ENCODE data around the gene VDAC2.

The VDAC2 gene

DNA sequence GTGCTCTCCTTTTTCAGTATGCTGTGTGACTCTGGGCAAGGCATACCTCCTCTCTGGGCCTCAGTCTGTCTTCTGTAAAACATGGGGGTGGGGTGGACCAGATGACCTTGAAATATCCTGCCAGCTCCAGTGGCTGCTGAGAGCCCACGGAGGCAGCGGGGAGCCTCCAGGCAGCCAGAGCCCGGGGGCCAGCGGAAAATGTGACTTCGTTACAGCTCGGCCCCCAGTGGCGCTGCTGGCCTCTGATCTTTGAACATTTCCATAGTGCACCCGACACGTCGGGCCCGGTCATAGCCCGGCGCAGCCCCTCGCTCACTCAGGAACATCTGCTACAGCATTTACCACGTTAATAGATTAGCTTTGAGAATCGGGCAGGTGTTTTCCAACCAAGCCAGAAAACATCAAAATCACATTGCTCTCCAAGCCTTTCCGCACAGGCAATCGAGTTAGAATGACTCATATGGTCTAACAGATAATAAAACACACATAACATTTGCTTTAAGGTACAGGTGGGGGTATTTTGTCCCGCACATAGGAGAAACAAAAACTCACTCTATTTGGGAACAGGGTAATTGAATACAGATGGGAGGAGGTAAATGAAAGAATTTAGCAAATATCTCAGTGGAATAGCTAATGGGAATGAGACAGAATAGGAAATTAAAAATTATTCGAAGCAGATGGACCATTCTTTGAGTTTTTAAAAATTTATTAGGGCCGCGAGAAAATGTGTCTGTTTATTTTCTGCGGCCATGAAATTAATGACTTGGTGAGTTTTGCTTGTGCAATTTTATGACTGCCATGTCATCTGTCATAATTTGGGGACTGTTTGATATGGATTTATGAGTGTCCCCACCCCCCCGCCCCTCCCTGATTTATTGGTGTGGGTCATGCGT is 51.5 kb downstream of the VDAC2 start:
- no peak overlapping the region for H3K4me3 ChIP-seq (ENCODE audit: low read depth in 1 of 2, low read length in 1 of 2)
- no peaks in the 10 kb centered on the region for H3K9me3 ChIP-seq
- TF ChIP-seq, protein P1, sequence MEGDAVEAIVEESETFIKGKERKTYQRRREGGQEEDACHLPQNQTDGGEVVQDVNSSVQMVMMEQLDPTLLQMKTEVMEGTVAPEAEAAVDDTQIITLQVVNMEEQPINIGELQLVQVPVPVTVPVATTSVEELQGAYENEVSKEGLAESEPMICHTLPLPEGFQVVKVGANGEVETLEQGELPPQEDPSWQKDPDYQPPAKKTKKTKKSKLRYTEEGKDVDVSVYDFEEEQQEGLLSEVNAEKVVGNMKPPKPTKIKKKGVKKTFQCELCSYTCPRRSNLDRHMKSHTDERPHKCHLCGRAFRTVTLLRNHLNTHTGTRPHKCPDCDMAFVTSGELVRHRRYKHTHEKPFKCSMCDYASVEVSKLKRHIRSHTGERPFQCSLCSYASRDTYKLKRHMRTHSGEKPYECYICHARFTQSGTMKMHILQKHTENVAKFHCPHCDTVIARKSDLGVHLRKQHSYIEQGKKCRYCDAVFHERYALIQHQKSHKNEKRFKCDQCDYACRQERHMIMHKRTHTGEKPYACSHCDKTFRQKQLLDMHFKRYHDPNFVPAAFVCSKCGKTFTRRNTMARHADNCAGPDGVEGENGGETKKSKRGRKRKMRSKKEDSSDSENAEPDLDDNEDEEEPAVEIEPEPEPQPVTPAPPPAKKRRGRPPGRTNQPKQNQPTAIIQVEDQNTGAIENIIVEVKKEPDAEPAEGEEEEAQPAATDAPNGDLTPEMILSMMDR (IDR thresholded peaks at IDR 0.05) = no peak
- H3K27ac ChIP-seq = no peak overlapping the region
- H3K36me3 ChIP-seq = no peaks in the 10 kb centered on the region
- no peaks in the 10 kb centered on the region for H3K4me1 ChIP-seq (ENCODE audit: control insufficient read depth in 1 of 2, insufficient read depth in 1 of 2, low read depth in 1 of 2, low read length in 1 of 2)
- H3K27me3 ChIP-seq = no peaks in the 10 kb centered on the region

DNA sequence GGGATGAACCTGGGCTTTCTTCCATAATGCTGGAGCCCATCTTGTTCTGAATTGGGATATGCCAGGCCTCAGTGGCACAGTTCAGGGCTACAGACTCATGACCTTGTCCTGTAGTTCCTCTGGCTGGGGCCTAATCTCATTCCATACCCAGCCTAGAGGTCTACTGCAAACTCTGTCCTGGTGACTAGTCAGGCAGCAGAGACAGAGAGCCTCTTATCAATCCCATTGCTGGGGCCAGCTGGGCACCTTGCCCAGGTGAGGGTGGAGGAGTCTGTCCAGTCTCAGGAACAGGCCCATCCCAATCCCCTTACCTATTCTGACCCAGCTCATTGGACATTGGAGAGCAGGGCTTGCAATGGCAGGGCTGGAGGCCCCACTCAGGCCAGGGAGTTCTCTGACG is 53.2 kb downstream of the VDAC2 start:
- TF ChIP-seq, protein P1 (IDR thresholded peaks at IDR 0.05) = no peak
- Histone ChIP-seq H3K36me3 (no peaks in the 10 kb centered on the region), H3K27ac (no peak overlapping the region), H3K4me3 (ENCODE audit: low read depth in 1 of 2, low read length in 1 of 2) (no peak overlapping the region), H3K9me3 (no peaks in the 10 kb centered on the region), H3K4me1 (ENCODE audit: control insufficient read depth in 1 of 2, insufficient read depth in 1 of 2, low read depth in 1 of 2, low read length in 1 of 2) (no peaks in the 10 kb centered on the region), H3K27me3 (no peaks in the 10 kb centered on the region)

DNA sequence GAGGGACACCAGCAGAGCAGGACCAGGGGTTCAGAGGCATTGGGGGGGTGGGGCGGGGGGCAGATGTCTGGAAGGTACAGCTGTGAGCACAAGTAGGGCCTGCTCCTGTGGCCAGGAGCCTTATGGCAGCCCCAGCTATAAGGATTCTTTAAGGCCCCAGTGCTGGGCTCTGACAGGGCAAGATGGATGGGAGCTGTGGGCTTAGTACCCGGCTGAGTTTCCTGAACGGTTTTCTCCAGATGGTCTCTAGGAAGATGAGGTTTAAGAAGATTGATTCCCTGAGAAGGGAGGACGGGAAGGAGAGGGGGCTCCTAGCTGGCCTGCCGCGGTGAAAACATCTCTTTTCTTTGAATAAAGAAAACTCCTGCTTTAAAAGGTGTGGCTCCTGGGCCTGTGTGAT is 55.3 kb downstream of the VDAC2 start:
- Histone ChIP-seq H3K27me3 (no peaks in the 10 kb centered on the region), H3K36me3 (no peaks in the 10 kb centered on the region), H3K4me1 (ENCODE audit: control insufficient read depth in 1 of 2, insufficient read depth in 1 of 2, low read depth in 1 of 2, low read length in 1 of 2) (no peaks in the 10 kb centered on the region), H3K4me3 (ENCODE audit: low read depth in 1 of 2, low read length in 1 of 2) (no peak overlapping the region), H3K9me3 (no peaks in the 10 kb centered on the region), H3K27ac (no peak overlapping the region)
- TF ChIP-seq, protein P1 (IDR thresholded peaks at IDR 0.05) = no peak

DNA sequence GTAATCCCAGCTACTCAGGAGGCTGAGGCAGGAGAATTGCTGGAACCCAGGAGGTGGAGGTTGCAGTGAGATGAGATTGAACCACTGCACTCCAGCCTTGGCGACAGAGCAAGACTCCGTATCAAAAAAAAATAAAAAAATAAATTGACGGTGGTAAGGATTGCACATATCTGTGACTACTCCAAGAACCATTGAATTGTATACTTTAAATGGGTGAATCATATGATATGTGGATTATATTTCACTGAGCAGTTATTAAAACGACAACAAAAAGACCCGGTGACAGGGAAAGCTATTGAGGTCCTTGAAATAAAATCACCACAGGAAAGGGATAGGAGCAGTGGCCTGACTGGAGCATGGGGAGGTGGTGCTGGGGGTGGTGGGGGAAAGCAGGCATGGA is 56.3 kb downstream of the VDAC2 start:
- Histone ChIP-seq H3K4me3 (ENCODE audit: low read depth in 1 of 2, low read length in 1 of 2) (no peak overlapping the region), H3K36me3 (no peaks in the 10 kb centered on the region)
- TF ChIP-seq, protein P1 (IDR thresholded peaks at IDR 0.05) = no peak

DNA sequence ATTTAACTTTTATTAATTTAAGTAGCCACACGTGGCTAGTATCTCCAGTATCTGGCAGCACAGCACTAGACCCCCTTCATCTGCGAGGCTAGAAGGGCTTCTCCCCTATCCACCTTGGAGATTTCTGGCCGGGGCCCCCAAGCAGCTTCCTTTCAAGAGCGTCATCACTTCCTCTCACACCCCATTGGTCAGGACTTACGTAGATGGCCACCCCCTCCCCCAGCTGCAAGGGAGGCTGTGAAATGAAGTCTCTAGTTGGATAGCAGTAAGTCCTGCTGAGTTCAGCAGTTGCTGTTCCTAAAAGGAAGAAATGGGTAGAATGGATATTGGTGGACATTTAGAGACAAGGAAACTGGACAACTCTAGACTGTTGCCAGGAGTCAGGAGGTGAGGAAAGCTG is 59.0 kb downstream of the VDAC2 start:
- no peaks in the 10 kb centered on the region for H3K36me3 ChIP-seq
- no peaks in the 10 kb centered on the region for H3K27me3 ChIP-seq
- H3K9me3 ChIP-seq = no peaks in the 10 kb centered on the region
- TF ChIP-seq, protein P1 (IDR thresholded peaks at IDR 0.05) = no peak
- H3K4me1 ChIP-seq (ENCODE audit: control insufficient read depth in 1 of 2, insufficient read depth in 1 of 2, low read depth in 1 of 2, low read length in 1 of 2) = no peaks in the 10 kb centered on the region
- H3K27ac ChIP-seq = no peak overlapping the region
- H3K4me3 ChIP-seq (ENCODE audit: low read depth in 1 of 2, low read length in 1 of 2) = no peak overlapping the region

More for the DNA sequence above, 56.3 kb downstream of the VDAC2 start:
- Histone ChIP-seq H3K27me3 (no peaks in the 10 kb centered on the region), H3K9me3 (no peaks in the 10 kb centered on the region), H3K27ac (no peak overlapping the region), H3K4me1 (ENCODE audit: control insufficient read depth in 1 of 2, insufficient read depth in 1 of 2, low read depth in 1 of 2, low read length in 1 of 2) (no peaks in the 10 kb centered on the region)
